Stimulated activated CD8-positive, alpha-beta memory T cell treated with anti-CD3 and anti-CD28 coated beads, Interleukin-2, amount 100 ng/mL, for 48 hours (primary cell): ENCODE data around the gene CDC5L.
"Not testable (repeated sequence)": the region's sequence is repeated elsewhere in the genome, so short reads cannot be mapped to it uniquely, and the experiment has no call there.

ENCODE experiments used
- DNase-seq, 2 donors: peaks; one replicate each; pipeline ENCODE4 v3.0.0-alpha.2; 2020; ENCODE audit warnings: low read depth in 2 of 2

Gene CDC5L

GRCh38 chr6:44415449-44415848 lies 27.9 kb downstream of the CDC5L start:
- DNase-seq, result no peak

GRCh38 chr6:44415873-44416502 lies 28.5 kb downstream of the CDC5L start:
- DNase-seq, result no peak

GRCh38 chr6:44422531-44422930 lies 35.0 kb downstream of the CDC5L start:
- no peak for DNase-seq

- DNase-seq, result no peak
Measured at GRCh38 chr6:44423306-44423705, 35.8 kb downstream of the CDC5L start.

GRCh38 chr6:44425951-44426350 lies 38.4 kb downstream of the CDC5L start:
- DNase-seq, result no peak

GRCh38 chr6:44428682-44429081 lies 41.2 kb downstream of the CDC5L start:
- no peak for DNase-seq

- DNase-seq, result no peak
Measured at GRCh38 chr6:44430326-44430725, 42.8 kb downstream of the CDC5L start.

- DNase-seq, result peak in 1 of 2 donors; percentile 4
Measured at GRCh38 chr6:44431118-44431725, 43.7 kb downstream of the CDC5L start.

- no peak for DNase-seq
Measured at GRCh38 chr6:44432227-44432626, 44.7 kb downstream of the CDC5L start.

- no peak for DNase-seq
Measured at GRCh38 chr6:44432726-44433125, 45.2 kb downstream of the CDC5L start.

- no peak for DNase-seq
Measured at GRCh38 chr6:44435500-44435899, 48.0 kb downstream of the CDC5L start.

GRCh38 chr6:44438827-44439226 lies 51.3 kb downstream of the CDC5L start:
- no peak for DNase-seq

GRCh38 chr6:44439270-44440045 lies 52.0 kb downstream of the CDC5L start:
- no peak for DNase-seq

GRCh38 chr6:44441091-44441855 lies 53.8 kb downstream of the CDC5L start:
- DNase-seq, result no peak

GRCh38 chr6:44442236-44442635 lies 54.7 kb downstream of the CDC5L start:
- DNase-seq, result no peak

GRCh38 chr6:44442833-44443444 lies 55.4 kb downstream of the CDC5L start:
- no peak for DNase-seq

GRCh38 chr6:44444853-44445252 lies 57.3 kb downstream of the CDC5L start:
- no peak for DNase-seq

GRCh38 chr6:44446626-44447300 lies 59.3 kb downstream of the CDC5L start:
- no peak for DNase-seq

GRCh38 chr6:44449181-44449580 lies 61.7 kb downstream of the CDC5L start:
- DNase-seq, result not testable (repeated sequence)

- no peak for DNase-seq
Measured at GRCh38 chr6:44451803-44452695, 64.5 kb downstream of the CDC5L start.
